Measurements from ENCODE around the gene SLC7A5. TPM values are rescaled to one million over a fixed set of nuclear protein-coding genes. Genes with fewer than 3 reads are reported as not detected.
A peak's percentile ranks its signal among the peaks of the same experiment; 100 is the strongest.

SLC7A5 gene
- polyA plus RNA-seq, 6 donors from 2014 or later: 0.56 to 2.2 (median 1.7) TPM

GRCh38 chr16:87843678-87844105 lies 25.6 kb downstream of the SLC7A5 start:
- Mint-ChIP-seq H3K27ac (peak overlapping the region in 1 of 6 donors; percentile 62), H3K27me3 (no peaks in the 10 kb centered on the region), H3K4me3 (no peak overlapping the region), H3K36me3 (no peaks in the 10 kb centered on the region), H3K4me1 (peaks cover 4 to 14% (median 8%) of the 10 kb centered on the region in 3 donors), H3K9me3 (no peaks in the 10 kb centered on the region)
- DNase-seq: no peak
- ATAC-seq (ENCODE audit: low read depth in 2 of 2): no peak

- no peaks in the 10 kb centered on the region for H3K9me3 Mint-ChIP-seq
- peak overlapping the region in 1 of 6 donors; percentile 42 for H3K27ac Mint-ChIP-seq
- ATAC-seq (ENCODE audit: low read depth in 2 of 2) (no peak), DNase-seq (no peak)
- H3K4me3 Mint-ChIP-seq: no peak overlapping the region
- peaks cover 4 to 14% (median 8%) of the 10 kb centered on the region in 3 donors for H3K4me1 Mint-ChIP-seq
- no peaks in the 10 kb centered on the region for H3K36me3 Mint-ChIP-seq
- H3K27me3 Mint-ChIP-seq: no peaks in the 10 kb centered on the region
These were observed 27.0 kb downstream of the SLC7A5 start for GRCh38 chr16:87842209-87842869.

GRCh38 chr16:87841340-87842208 lies 27.7 kb downstream of the SLC7A5 start:
- Mint-ChIP-seq H3K4me1 (peaks cover 4 to 14% (median 8%) of the 10 kb centered on the region in 3 donors), H3K9me3 (no peaks in the 10 kb centered on the region), H3K27me3 (no peaks in the 10 kb centered on the region), H3K36me3 (no peaks in the 10 kb centered on the region), H3K4me3 (no peak overlapping the region), H3K27ac (peak overlapping the region in 1 of 6 donors; percentile 42)
- DNase-seq (no peak), ATAC-seq (ENCODE audit: low read depth in 2 of 2) (no peak)

GRCh38 chr16:87840271-87840978 lies 28.9 kb downstream of the SLC7A5 start:
- no peak for DNase-seq
- H3K9me3 Mint-ChIP-seq: no peaks in the 10 kb centered on the region
- no peak for ATAC-seq (ENCODE audit: low read depth in 2 of 2)
- no peaks in the 10 kb centered on the region for H3K27me3 Mint-ChIP-seq
- peak overlapping the region in 1 of 8 donors; percentile 15 for H3K4me3 Mint-ChIP-seq
- H3K27ac Mint-ChIP-seq: no peak overlapping the region
- no peaks in the 10 kb centered on the region for H3K36me3 Mint-ChIP-seq
- H3K4me1 Mint-ChIP-seq: peaks cover 4 to 14% (median 8%) of the 10 kb centered on the region in 3 donors

- no peaks in the 10 kb centered on the region for H3K9me3 Mint-ChIP-seq
- no peaks in the 10 kb centered on the region for H3K27me3 Mint-ChIP-seq
- no peaks in the 10 kb centered on the region for H3K36me3 Mint-ChIP-seq
- DNase-seq (no peak), ATAC-seq (ENCODE audit: low read depth in 2 of 2) (no peak)
- H3K27ac Mint-ChIP-seq: peak overlapping the region in 1 of 6 donors; percentile 56
- no peak overlapping the region for H3K4me3 Mint-ChIP-seq
- H3K4me1 Mint-ChIP-seq: peaks cover 4 to 14% (median 8%) of the 10 kb centered on the region in 3 donors
These were observed 29.6 kb downstream of the SLC7A5 start for GRCh38 chr16:87839542-87840270.

- Mint-ChIP-seq H3K27ac (peak overlapping the region in 2 of 6 donors; percentile 56 to 58), H3K4me1 (peaks cover 7 to 14% (median 8%) of the 10 kb centered on the region in 3 donors), H3K36me3 (no peaks in the 10 kb centered on the region), H3K9me3 (no peaks in the 10 kb centered on the region), H3K4me3 (no peak overlapping the region), H3K27me3 (no peaks in the 10 kb centered on the region)
- no peak for DNase-seq
- ATAC-seq (ENCODE audit: low read depth in 2 of 2): no peak
These were observed 30.4 kb downstream of the SLC7A5 start for GRCh38 chr16:87838643-87839541.

GRCh38 chr16:87837627-87838289 lies 31.5 kb downstream of the SLC7A5 start:
- H3K4me3 Mint-ChIP-seq: peak overlapping the region in 1 of 8 donors; percentile 42
- no peaks in the 10 kb centered on the region for H3K36me3 Mint-ChIP-seq
- H3K27me3 Mint-ChIP-seq: no peaks in the 10 kb centered on the region
- no peak for ATAC-seq (ENCODE audit: low read depth in 2 of 2)
- no peak for DNase-seq
- no peak overlapping the region for H3K27ac Mint-ChIP-seq
- peaks cover 2 to 13% (median 10%) of the 10 kb centered on the region in 3 donors for H3K4me1 Mint-ChIP-seq
- H3K9me3 Mint-ChIP-seq: no peaks in the 10 kb centered on the region

GRCh38 chr16:87836844-87837581 lies 32.3 kb downstream of the SLC7A5 start:
- no peaks in the 10 kb centered on the region for H3K36me3 Mint-ChIP-seq
- no peak for ATAC-seq (ENCODE audit: low read depth in 2 of 2)
- H3K4me1 Mint-ChIP-seq: peaks cover 0 to 12% (median 5%) of the 10 kb centered on the region in 3 donors
- H3K9me3 Mint-ChIP-seq: no peaks in the 10 kb centered on the region
- no peak overlapping the region for H3K27ac Mint-ChIP-seq
- DNase-seq: no peak
- no peaks in the 10 kb centered on the region for H3K27me3 Mint-ChIP-seq
- H3K4me3 Mint-ChIP-seq: no peak overlapping the region

- H3K9me3 Mint-ChIP-seq: no peaks in the 10 kb centered on the region
- H3K27me3 Mint-ChIP-seq: no peaks in the 10 kb centered on the region
- H3K27ac Mint-ChIP-seq: peak overlapping the region in 2 of 6 donors; percentile 3 to 22
- DNase-seq (no peak), ATAC-seq (ENCODE audit: low read depth in 2 of 2) (no peak)
- no peak overlapping the region for H3K4me3 Mint-ChIP-seq
- H3K36me3 Mint-ChIP-seq: no peaks in the 10 kb centered on the region
- H3K4me1 Mint-ChIP-seq: peaks cover 0 to 12% (median 5%) of the 10 kb centered on the region in 3 donors
These were observed 32.9 kb downstream of the SLC7A5 start for GRCh38 chr16:87836346-87836843.

- Mint-ChIP-seq H3K27ac (peak overlapping the region in 1 of 6 donors; percentile 3), H3K4me3 (no peak overlapping the region), H3K27me3 (no peaks in the 10 kb centered on the region), H3K4me1 (peaks cover 0 to 12% (median 5%) of the 10 kb centered on the region in 3 donors), H3K36me3 (no peaks in the 10 kb centered on the region), H3K9me3 (no peaks in the 10 kb centered on the region)
- ATAC-seq (ENCODE audit: low read depth in 2 of 2) (no peak), DNase-seq (no peak)
These were observed 33.4 kb downstream of the SLC7A5 start for GRCh38 chr16:87835882-87836331.
